HepG2 (cell line): ENCODE measurements around the gene KRT36. TPM values are rescaled to one million over a fixed set of nuclear protein-coding genes. Genes with fewer than 3 reads are reported as not detected.

Experiments used
- ATAC-seq: fragments of 200-7000 bp; cut with Tn5 transposase; 3 replicates; pipeline ENCODE4 v1.9.1; 2020; ENCODE audit warnings: mild to moderate bottlenecking, moderate library complexity
- BruUV-seq: library from RNA; stranded (reverse); fragments of 400-500 nt; replicated peaks from 2 replicates; lab custom pipeline; 2021; lab: Mats Ljungman, UMichigan
- CTCF ChIA-PET: fragments of 300-600 bp; formaldehyde crosslinking; extraction: SDS; loops from one replicate; lab custom pipeline; 2021; ENCODE audit warnings: low total read pairs, inconsistent platforms, low intra/inter-chr PET ratio; lab: Yijun Ruan, JAX
- POLR2A ChIA-PET: fragments of 350-600 bp; sonication (Branson Sonifier 250); formaldehyde crosslinking; loops from one replicate; lab custom pipeline; 2020; ENCODE audit warnings: antibody characterized with exemption, inconsistent platforms; lab: Yijun Ruan, JAX
- DNase-seq: peaks from one replicate; pipeline ENCODE4 v3.0.0-alpha.2; 2015; ENCODE audit warnings: low spot score
- FAIRE-seq: peaks from 3 replicates; lab custom pipeline; 2011; peaks lifted over from hg19 to GRCh38; lab: Jason Lieb, UNC
- H2AFZ ChIP-seq: one replicate; pipeline ENCODE4 v1.6.1; 2011; ENCODE audit warnings: low read length, inconsistent platforms
- H3K27ac ChIP-seq: fragments of 300-600 bp; 3 replicates; pipeline ENCODE4 v1.8.0; 2011; ENCODE audit warnings: mixed run types, mild to moderate bottlenecking, mixed read lengths, low read length, inconsistent platforms; ENCODE audit not compliant: insufficient read depth; ENCODE audit errors: extremely low read length
- H3K27me3 ChIP-seq, 2 experiments: fragments of 200-600 bp in 1 of 2; 2 replicates in 1 of 2; 3 replicates in 1 of 2; pipeline versions ENCODE4 v1.6.0 to v1.8.0; 2011; ENCODE audit warnings: low read length in 2 of 2, mild to moderate bottlenecking in 2 of 2, moderate library complexity in 2 of 2, inconsistent platforms in 1 of 2; ENCODE audit not compliant: insufficient read depth in 2 of 2, control insufficient read depth in 1 of 2
- H3K36me3 ChIP-seq, 2 experiments: fragments of 200-600 bp in 1 of 2; replicated peaks in 1 of 2; 2 replicates in 1 of 2; 3 replicates in 1 of 2; pipeline versions ENCODE4 v1.5.1 to v1.8.0; 2011; ENCODE audit warnings: low read length in 2 of 2, inconsistent platforms in 1 of 2; ENCODE audit not compliant: insufficient read depth in 2 of 2, control insufficient read depth in 1 of 2
- H3K4me1 ChIP-seq: 2 replicates; pipeline ENCODE4 v1.5.1; 2012; ENCODE audit warnings: low read length, inconsistent platforms; ENCODE audit not compliant: insufficient read depth
- H3K4me2 ChIP-seq: 2 replicates; pipeline ENCODE4 v1.6.0; 2011; ENCODE audit warnings: low read depth, low read length, inconsistent platforms
- H3K4me3 ChIP-seq, 3 experiments: fragments of 200-600 bp in 1 of 3; sonication (generic), shearing (Covaris generic) in 1 of 3; replicated peaks in 1 of 3; 2 replicates each; pipeline ENCODE4 v1.5.1; 2011 to 2016; ENCODE audit warnings: low read length in 3 of 3, inconsistent platforms in 2 of 3, low read depth in 2 of 3, mild to moderate bottlenecking in 2 of 3, control low read depth in 1 of 3, mixed read lengths in 1 of 3; ENCODE audit not compliant: insufficient read depth in 1 of 3
- H3K79me2 ChIP-seq: one replicate; pipeline ENCODE4 v1.6.1; 2011; ENCODE audit warnings: low read length, inconsistent platforms; ENCODE audit not compliant: insufficient read depth
- H3K9ac ChIP-seq: 2 replicates; pipeline ENCODE4 v1.6.0; 2011; ENCODE audit warnings: mild to moderate bottlenecking, low read depth, low read length, inconsistent platforms; ENCODE audit not compliant: insufficient read depth
- H3K9me3 ChIP-seq: 2 replicates; pipeline ENCODE4 v1.5.1; 2012; ENCODE audit warnings: mild to moderate bottlenecking, low read length
- H4K20me1 ChIP-seq: 2 replicates; pipeline ENCODE4 v1.6.0; 2011; ENCODE audit warnings: inconsistent platforms, mild to moderate bottlenecking, low read length, moderate library complexity; ENCODE audit not compliant: insufficient read depth
- MAZ ChIP-seq, 2 experiments: sonication (generic) in 1 of 2; formaldehyde crosslinking in 1 of 2; IDR thresholded peaks; 2 replicates each; pipeline versions ENCODE4 v1.5.0 to v1.6.1; 2012 to 2020; ENCODE audit warnings: low read depth in 2 of 2, mild to moderate bottlenecking in 2 of 2, borderline replicate concordance in 1 of 2, improper control_type of control experiment in 1 of 2, low read length in 1 of 2, missing genetic modification reagents in 1 of 2, moderate library complexity in 1 of 2
- WIZ ChIP-seq: sonication (generic); formaldehyde crosslinking; IDR thresholded peaks from 2 replicates; pipeline ENCODE4 v1.5.1; 2020; ENCODE audit warnings: mild to moderate bottlenecking, missing genetic modification reagents
- ZNF660 ChIP-seq: sonication (generic); formaldehyde crosslinking; IDR thresholded peaks from 2 replicates; pipeline ENCODE4 v1.5.1; 2020; ENCODE audit warnings: mild to moderate bottlenecking, low read depth, missing genetic modification reagents, borderline replicate concordance
- WGBS: methylation state at CpG from one replicate; pipeline ENCODE4 v1.1.6; 2017; ENCODE audit warnings: low lambda C conversion rate; 5-methylcytosine and 5-hydroxymethylcytosine counted together
- in situ Hi-C: cut with HindIII; loops from 2 replicates; pipeline ENCODE4 v1.10.0; 2017; ENCODE audit warnings: low pct_unique_long_range_greater_than_20kb; ENCODE audit not compliant: extremely low pct_ligation_motif_present
- intact Hi-C: fragments of 100-400 bp; cut with micrococcal nuclease; formaldehyde crosslinking; loops from one replicate; pipeline ENCODE4 v1.10.0; 2022; ENCODE audit not compliant: unreplicated experiment
- polyA plus RNA-seq, 8 experiments: library from polyadenylated mRNA; depleted of rRNA in 3 of 8; stranded (reverse) in 7 of 8; unstranded in 1 of 8; fragments of >200 nt; fragmentation: Illumina TruSeq in 4 of 8; extraction: Trizol in 4 of 8; gene quantifications; 2 replicates each; pipeline versions ENCODE4 v1.2.1 to v1.2.3, GENCODE V29; 2011 to 2016; ENCODE audit warnings: low read depth in 4 of 8, missing spikeins in 1 of 8, mixed read lengths in 1 of 8; ENCODE audit not compliant: insufficient read depth in 1 of 8
- total RNA-seq, 5 experiments: library from RNA; depleted of rRNA; stranded (reverse); fragments of >200 nt; fragmentation: Illumina TruSeq; extraction: Trizol; gene quantifications; 2 replicates each; pipeline ENCODE4 v1.2.3, GENCODE V29; 2016; ENCODE audit warnings: low read depth in 1 of 5
- TF ChIP-seq, protein P1 (sequence below): IDR thresholded peaks from 2 replicates; pipeline ENCODE4 v1.6.1; 2016; ENCODE audit warnings: low read depth, missing genetic modification reagents, missing compliant biosample characterization
- TF ChIP-seq, protein P2 (sequence below), 2 experiments: sonication (generic) in 1 of 2; formaldehyde crosslinking in 1 of 2; IDR thresholded peaks; 2 replicates each; pipeline versions ENCODE4 v1.4.0 to v1.6.1; 2018 to 2020; ENCODE audit warnings: missing genetic modification reagents in 2 of 2, borderline replicate concordance in 1 of 2, low read depth in 1 of 2, mild to moderate bottlenecking in 1 of 2, missing biosample characterization in 1 of 2

Gene KRT36
- total and polyA plus RNA-seq, 2 of the 13 experiments (the other 11 are each of a cell fraction or from before 2014, with no cell fraction given) = not detected

DNA sequence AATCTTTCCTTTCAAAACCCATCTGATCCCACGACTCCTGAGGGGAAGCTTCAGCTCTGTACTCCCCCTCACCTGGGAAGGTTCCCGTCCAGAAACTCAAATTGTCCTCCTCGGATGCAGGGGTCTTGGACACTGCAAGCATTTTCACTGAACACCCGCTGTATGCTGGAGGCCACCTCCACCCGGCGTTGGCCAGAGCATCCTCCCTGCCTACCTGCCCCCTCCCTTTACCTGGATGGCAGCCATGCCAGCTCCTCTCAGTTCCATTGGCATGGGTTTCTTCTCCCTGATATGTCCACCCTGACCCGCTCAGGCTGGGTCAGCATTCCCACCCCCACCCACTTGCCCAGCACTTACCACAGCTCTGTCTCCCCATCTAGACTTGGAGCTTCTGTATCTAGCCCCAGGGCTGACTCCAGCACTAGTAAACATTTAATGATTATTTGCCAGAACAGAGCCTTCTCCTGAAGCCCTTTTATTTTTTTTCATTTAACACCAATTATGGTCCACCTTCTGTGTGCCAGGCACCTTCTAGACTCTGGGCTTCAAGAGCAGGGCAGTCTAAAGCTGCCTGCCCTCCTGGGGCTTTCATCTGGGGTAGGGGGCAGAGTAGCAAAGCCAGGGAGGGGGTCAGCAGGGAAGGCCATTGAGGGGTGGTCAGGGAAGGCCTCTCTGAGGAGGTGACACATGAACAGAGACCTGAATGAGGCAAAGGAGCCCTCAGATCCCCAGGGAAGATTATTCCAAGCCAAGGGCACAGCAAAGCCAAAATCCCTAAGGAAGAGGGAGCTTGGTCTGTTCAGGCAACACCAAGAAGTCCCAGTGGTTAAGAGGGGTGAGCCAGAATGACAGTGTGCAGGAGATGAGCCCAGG is 47.3 kb upstream of the KRT36 start:
- Histone ChIP-seq H3K4me1 (peaks cover 70% of the 10 kb centered on the region), H3K4me2 (no peak overlapping the region)

More for the DNA sequence above, 47.3 kb upstream of the KRT36 start:
- in situ Hi-C loops = no loop called here
- TF ChIP-seq, protein P1, sequence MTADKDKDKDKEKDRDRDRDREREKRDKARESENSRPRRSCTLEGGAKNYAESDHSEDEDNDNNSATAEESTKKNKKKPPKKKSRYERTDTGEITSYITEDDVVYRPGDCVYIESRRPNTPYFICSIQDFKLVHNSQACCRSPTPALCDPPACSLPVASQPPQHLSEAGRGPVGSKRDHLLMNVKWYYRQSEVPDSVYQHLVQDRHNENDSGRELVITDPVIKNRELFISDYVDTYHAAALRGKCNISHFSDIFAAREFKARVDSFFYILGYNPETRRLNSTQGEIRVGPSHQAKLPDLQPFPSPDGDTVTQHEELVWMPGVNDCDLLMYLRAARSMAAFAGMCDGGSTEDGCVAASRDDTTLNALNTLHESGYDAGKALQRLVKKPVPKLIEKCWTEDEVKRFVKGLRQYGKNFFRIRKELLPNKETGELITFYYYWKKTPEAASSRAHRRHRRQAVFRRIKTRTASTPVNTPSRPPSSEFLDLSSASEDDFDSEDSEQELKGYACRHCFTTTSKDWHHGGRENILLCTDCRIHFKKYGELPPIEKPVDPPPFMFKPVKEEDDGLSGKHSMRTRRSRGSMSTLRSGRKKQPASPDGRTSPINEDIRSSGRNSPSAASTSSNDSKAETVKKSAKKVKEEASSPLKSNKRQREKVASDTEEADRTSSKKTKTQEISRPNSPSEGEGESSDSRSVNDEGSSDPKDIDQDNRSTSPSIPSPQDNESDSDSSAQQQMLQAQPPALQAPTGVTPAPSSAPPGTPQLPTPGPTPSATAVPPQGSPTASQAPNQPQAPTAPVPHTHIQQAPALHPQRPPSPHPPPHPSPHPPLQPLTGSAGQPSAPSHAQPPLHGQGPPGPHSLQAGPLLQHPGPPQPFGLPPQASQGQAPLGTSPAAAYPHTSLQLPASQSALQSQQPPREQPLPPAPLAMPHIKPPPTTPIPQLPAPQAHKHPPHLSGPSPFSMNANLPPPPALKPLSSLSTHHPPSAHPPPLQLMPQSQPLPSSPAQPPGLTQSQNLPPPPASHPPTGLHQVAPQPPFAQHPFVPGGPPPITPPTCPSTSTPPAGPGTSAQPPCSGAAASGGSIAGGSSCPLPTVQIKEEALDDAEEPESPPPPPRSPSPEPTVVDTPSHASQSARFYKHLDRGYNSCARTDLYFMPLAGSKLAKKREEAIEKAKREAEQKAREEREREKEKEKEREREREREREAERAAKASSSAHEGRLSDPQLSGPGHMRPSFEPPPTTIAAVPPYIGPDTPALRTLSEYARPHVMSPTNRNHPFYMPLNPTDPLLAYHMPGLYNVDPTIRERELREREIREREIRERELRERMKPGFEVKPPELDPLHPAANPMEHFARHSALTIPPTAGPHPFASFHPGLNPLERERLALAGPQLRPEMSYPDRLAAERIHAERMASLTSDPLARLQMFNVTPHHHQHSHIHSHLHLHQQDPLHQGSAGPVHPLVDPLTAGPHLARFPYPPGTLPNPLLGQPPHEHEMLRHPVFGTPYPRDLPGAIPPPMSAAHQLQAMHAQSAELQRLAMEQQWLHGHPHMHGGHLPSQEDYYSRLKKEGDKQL (CRISPR knock-in tag) = no peak
- TF ChIP-seq WIZ = no peak
- no peak for TF ChIP-seq MAZ (IDR thresholded peaks at IDR 0.05; ENCODE audit: borderline replicate concordance, low read depth, low read length)
- TF ChIP-seq MAZ (CRISPR knock-in tag; IDR thresholded peaks at IDR 0.05; ENCODE audit: low read depth) = no peak
- TF ChIP-seq, protein P2, sequence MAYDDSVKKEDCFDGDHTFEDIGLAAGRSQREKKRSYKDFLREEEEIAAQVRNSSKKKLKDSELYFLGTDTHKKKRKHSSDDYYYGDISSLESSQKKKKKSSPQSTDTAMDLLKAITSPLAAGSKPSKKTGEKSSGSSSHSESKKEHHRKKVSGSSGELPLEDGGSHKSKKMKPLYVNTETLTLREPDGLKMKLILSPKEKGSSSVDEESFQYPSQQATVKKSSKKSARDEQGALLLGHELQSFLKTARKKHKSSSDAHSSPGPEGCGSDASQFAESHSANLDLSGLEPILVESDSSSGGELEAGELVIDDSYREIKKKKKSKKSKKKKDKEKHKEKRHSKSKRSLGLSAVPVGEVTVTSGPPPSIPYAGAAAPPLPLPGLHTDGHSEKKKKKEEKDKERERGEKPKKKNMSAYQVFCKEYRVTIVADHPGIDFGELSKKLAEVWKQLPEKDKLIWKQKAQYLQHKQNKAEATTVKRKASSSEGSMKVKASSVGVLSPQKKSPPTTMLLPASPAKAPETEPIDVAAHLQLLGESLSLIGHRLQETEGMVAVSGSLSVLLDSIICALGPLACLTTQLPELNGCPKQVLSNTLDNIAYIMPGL (CRISPR knock-in tag; IDR thresholded peaks at IDR 0.05; ENCODE audit: borderline replicate concordance in 1 of 2, low read depth in 1 of 2) = no peak
- no peak for TF ChIP-seq ZNF660 (CRISPR knock-in tag)
- 47% methylated on average over 7 of the region's 7 CpGs for whole genome bisulfite sequencing
- no peaks in the 10 kb centered on the region for H4K20me1 ChIP-seq
- intact Hi-C loops = loop anchor here (10.0 kb wide), 1 partner anchor 122 kb away; no protein-coding TSS in a partner anchor
- FAIRE-seq = no peak
- no peak overlapping the region for H3K4me3 ChIP-seq
- no peaks in the 10 kb centered on the region for H3K9me3 ChIP-seq
- ChIA-PET CTCF (no interaction called here), POLR2A (interaction anchor here (0.9 to 1.4 kb wide), 2 partner anchors 9 to 11 kb away, joined by 4 read pairs; partner anchors contain the start of gene KRT19)
- no peak for ATAC-seq
- DNase-seq = no peak
- no peaks in the 10 kb centered on the region for H3K79me2 ChIP-seq
- H3K9ac ChIP-seq = no peak overlapping the region
- H3K27me3 ChIP-seq = peaks cover 2 to 12% of the 10 kb centered on the region in 2 experiments; a peak in 2 of 5 replicates
- H3K27ac ChIP-seq = no peak overlapping the region
- no TSS peak for BruUV-seq
- no peak overlapping the region for H2AFZ ChIP-seq
- H3K36me3 ChIP-seq = no peaks in the 10 kb centered on the region
